ENCODE measurements around the gene FAM83G.
"Not testable (repeated sequence)": the region's sequence is repeated elsewhere in the genome, so short reads cannot be mapped to it uniquely, and the experiment has no call there.

FAM83G gene

GRCh38 chr17:18966831-18967624 is 37.5 kb downstream of the FAM83G start:
- no peak for DNase-seq (ENCODE audit: low spot score)

GRCh38 chr17:18965530-18966236 is 38.9 kb downstream of the FAM83G start:
- DNase-seq (ENCODE audit: low spot score): no peak

GRCh38 chr17:18964550-18964949 is 40.0 kb downstream of the FAM83G start:
- no peak for DNase-seq (ENCODE audit: low spot score)

GRCh38 chr17:18964018-18964351 is 40.6 kb downstream of the FAM83G start:
- no peak for DNase-seq (ENCODE audit: low spot score)

GRCh38 chr17:18963126-18964017 is 41.2 kb downstream of the FAM83G start:
- no peak for DNase-seq (ENCODE audit: low spot score)

- DNase-seq (ENCODE audit: low spot score): no peak
Measured at GRCh38 chr17:18962494-18962815, 42.1 kb downstream of the FAM83G start.

GRCh38 chr17:18961634-18962493 is 42.7 kb downstream of the FAM83G start:
- DNase-seq (ENCODE audit: low spot score): no peak

GRCh38 chr17:18960803-18961511 is 43.6 kb downstream of the FAM83G start:
- DNase-seq (ENCODE audit: low spot score): peak; percentile 85

- no peak for DNase-seq (ENCODE audit: low spot score)
Measured at GRCh38 chr17:18960241-18960665, 44.3 kb downstream of the FAM83G start.

GRCh38 chr17:18959845-18960240 is 44.7 kb downstream of the FAM83G start:
- DNase-seq (ENCODE audit: low spot score): no peak

GRCh38 chr17:18959071-18959844 is 45.3 kb downstream of the FAM83G start:
- no peak for DNase-seq (ENCODE audit: low spot score)

- no peak for DNase-seq (ENCODE audit: low spot score)
Measured at GRCh38 chr17:18958611-18959010, 46.0 kb downstream of the FAM83G start.

GRCh38 chr17:18957831-18958230 is 46.7 kb downstream of the FAM83G start:
- DNase-seq (ENCODE audit: low spot score): no peak

- DNase-seq (ENCODE audit: low spot score): no peak
Measured at GRCh38 chr17:18956581-18956980, 48.0 kb downstream of the FAM83G start.

GRCh38 chr17:18956021-18956420 is 48.5 kb downstream of the FAM83G start:
- DNase-seq (ENCODE audit: low spot score): not testable (repeated sequence)

- DNase-seq (ENCODE audit: low spot score): no peak
Measured at GRCh38 chr17:18955009-18955408, 49.6 kb downstream of the FAM83G start.

- no peak for DNase-seq (ENCODE audit: low spot score)
Measured at GRCh38 chr17:18954321-18954720, 50.2 kb downstream of the FAM83G start.

GRCh38 chr17:18953231-18953728 is 51.3 kb downstream of the FAM83G start:
- no peak for DNase-seq (ENCODE audit: low spot score)

GRCh38 chr17:18951941-18952842 is 52.4 kb downstream of the FAM83G start, which contains the start of gene SLC5A10:
Gene SLC5A10, plus strand, starts transcription at chr17:18952165. Its CDS starts 41 bp downstream, at chr17:18952206.
- DNase-seq (ENCODE audit: low spot score): no peak
